CD4-positive, alpha-beta T cell (primary cell): ENCODE results near the gene LRRC57. TPM values are rescaled to one million over a fixed set of nuclear protein-coding genes. Genes with fewer than 3 reads are reported as not detected.

Experiments used
- ATAC-seq: fragments of 200-7000 bp; cut with Tn5 transposase; one replicate; pipeline ENCODE4 v1.10.0; 2022; ENCODE audit warnings: mild to moderate bottlenecking; ENCODE audit not compliant: poor library complexity
- CTCF ChIA-PET: fragments of 350-600 bp; sonication (Branson Sonifier 250); formaldehyde crosslinking; loops from one replicate; lab custom pipeline; 2021; ENCODE audit warnings: antibody characterized with exemption, inconsistent platforms; lab: Charles Lee
- POLR2A ChIA-PET: fragments of 350-600 bp; sonication (Branson Sonifier 250); formaldehyde crosslinking; loops from one replicate; lab custom pipeline; 2021; ENCODE audit warnings: antibody characterized with exemption, inconsistent platforms; lab: Charles Lee
- DNase-seq, 14 experiments: peaks; one replicate each; pipeline ENCODE4 v3.0.0-alpha.2; 2013 to 2020; ENCODE audit warnings: mixed read lengths in 2 of 14
- H3K27ac ChIP-seq, 2 donors: one replicate each; pipeline versions ENCODE4 v1.5.1 to v1.7.0; 2013; ENCODE audit warnings: low read length in 2 of 2, low read depth in 1 of 2, mild to moderate bottlenecking in 1 of 2
- H3K27me3 ChIP-seq, 2 experiments: 1 replicate in 1 of 2; 2 replicates in 1 of 2; pipeline versions ENCODE4 v1.6.1 to v1.7.0; 2013; ENCODE audit warnings: low read length in 2 of 2, control low read depth in 1 of 2, mild to moderate bottlenecking in 1 of 2, moderate library complexity in 1 of 2; ENCODE audit not compliant: insufficient read depth in 2 of 2, control insufficient read depth in 1 of 2
- H3K36me3 ChIP-seq: one replicate; pipeline ENCODE4 v1.6.1; 2013; ENCODE audit warnings: low read length, control low read depth; ENCODE audit not compliant: insufficient read depth
- H3K4me1 ChIP-seq: one replicate; pipeline ENCODE4 v1.6.1; 2013; ENCODE audit warnings: low read length, control low read depth; ENCODE audit not compliant: insufficient read depth
- H3K4me3 ChIP-seq: one replicate; pipeline ENCODE4 v1.5.1; 2013; ENCODE audit warnings: mild to moderate bottlenecking, low read length, moderate library complexity
- H3K9me3 ChIP-seq, 2 experiments: 1 replicate in 1 of 2; 2 replicates in 1 of 2; pipeline versions ENCODE4 v1.6.1 to v1.7.0; 2013; ENCODE audit warnings: low read length in 2 of 2, mild to moderate bottlenecking in 2 of 2, control low read depth in 1 of 2, moderate library complexity in 1 of 2; ENCODE audit not compliant: control insufficient read depth in 1 of 2, insufficient read depth in 1 of 2
- H3K27ac Mint-ChIP-seq: one replicate; pipeline ENCODE4 v1.8.0; 2020; ENCODE audit warnings: mixed read lengths
- H3K27me3 Mint-ChIP-seq: one replicate; pipeline ENCODE4 v1.8.0; 2021; ENCODE audit warnings: mixed read lengths
- H3K36me3 Mint-ChIP-seq: one replicate; pipeline ENCODE4 v1.8.0; 2021; ENCODE audit warnings: low read depth, mixed read lengths
- H3K4me1 Mint-ChIP-seq: one replicate; pipeline ENCODE4 v1.8.0; 2021; ENCODE audit warnings: low read depth, mixed read lengths
- H3K4me3 Mint-ChIP-seq: one replicate; pipeline ENCODE4 v1.8.0; 2020; ENCODE audit warnings: mild to moderate bottlenecking, mixed read lengths
- H3K9me3 Mint-ChIP-seq: one replicate; pipeline ENCODE4 v1.8.0; 2020; ENCODE audit warnings: mixed read lengths
- intact Hi-C, 2 experiments: fragments of 100-400 bp; cut with DNase I in 1 of 2; cut with micrococcal nuclease in 1 of 2; formaldehyde crosslinking; loops; one replicate each; pipeline versions ENCODE4 v1.15.1 to v1.9.0; 2023 to 2025; cut with DNase I, micrococcal nuclease
- total RNA-seq, 174 experiments: library from RNA in 2 of 174; stranded (reverse) in 2 of 174; gene quantifications; one replicate each; pipeline ENCODE4 v1.2.3 and lab custom pipeline; 2021 to 2026
- TF ChIP-seq, protein P1 (sequence below): fragments of 200-600 bp; IDR thresholded peaks from one replicate; pipeline ENCODE4 v1.8.0; 2022; ENCODE audit warnings: antibody characterized with exemption, mild to moderate bottlenecking

LRRC57 gene
- total RNA-seq, 2 experiments from 2014 or later, result 25.8 to 29.6 TPM

DNA sequence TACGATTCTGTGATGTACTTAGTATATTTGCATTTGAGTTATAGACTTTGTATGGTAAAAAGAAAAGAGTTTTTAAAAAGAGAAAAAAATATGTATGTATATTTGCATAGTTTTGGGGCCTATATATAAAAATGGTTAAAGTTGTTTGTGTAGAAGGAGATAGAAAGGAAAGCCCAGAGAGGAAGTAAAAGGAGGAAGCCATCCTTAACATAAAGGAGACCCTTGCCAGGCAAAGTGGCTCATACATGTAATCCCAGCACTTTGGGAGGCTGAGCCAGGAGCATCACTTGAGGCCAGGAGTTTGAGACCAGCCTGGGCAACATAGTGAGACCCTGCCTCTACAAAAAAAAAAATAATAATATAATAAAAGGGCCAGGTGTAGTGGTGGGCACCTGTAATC lies 44.8 kb downstream of the LRRC57 start:
- ChIA-PET POLR2A (interaction anchor here (0.8 to 1.6 kb wide), 2 partner anchors 10 to 13 kb away, joined by 4 read pairs; partner anchors contain the start of gene ZNF106), CTCF (interaction anchor here (1.2 kb wide), 1 partner anchor 23 kb away, joined by 3 read pairs; no protein-coding TSS in a partner anchor)
- DNase-seq (no peak), ATAC-seq (no peak)
- TF ChIP-seq, protein P1, sequence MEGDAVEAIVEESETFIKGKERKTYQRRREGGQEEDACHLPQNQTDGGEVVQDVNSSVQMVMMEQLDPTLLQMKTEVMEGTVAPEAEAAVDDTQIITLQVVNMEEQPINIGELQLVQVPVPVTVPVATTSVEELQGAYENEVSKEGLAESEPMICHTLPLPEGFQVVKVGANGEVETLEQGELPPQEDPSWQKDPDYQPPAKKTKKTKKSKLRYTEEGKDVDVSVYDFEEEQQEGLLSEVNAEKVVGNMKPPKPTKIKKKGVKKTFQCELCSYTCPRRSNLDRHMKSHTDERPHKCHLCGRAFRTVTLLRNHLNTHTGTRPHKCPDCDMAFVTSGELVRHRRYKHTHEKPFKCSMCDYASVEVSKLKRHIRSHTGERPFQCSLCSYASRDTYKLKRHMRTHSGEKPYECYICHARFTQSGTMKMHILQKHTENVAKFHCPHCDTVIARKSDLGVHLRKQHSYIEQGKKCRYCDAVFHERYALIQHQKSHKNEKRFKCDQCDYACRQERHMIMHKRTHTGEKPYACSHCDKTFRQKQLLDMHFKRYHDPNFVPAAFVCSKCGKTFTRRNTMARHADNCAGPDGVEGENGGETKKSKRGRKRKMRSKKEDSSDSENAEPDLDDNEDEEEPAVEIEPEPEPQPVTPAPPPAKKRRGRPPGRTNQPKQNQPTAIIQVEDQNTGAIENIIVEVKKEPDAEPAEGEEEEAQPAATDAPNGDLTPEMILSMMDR, result no peak
- Histone ChIP-seq H3K27me3 (no peaks in the 10 kb centered on the region), H3K9me3 (no peaks in the 10 kb centered on the region), H3K4me3 (no peak overlapping the region), H3K36me3 (peaks cover 2% of the 10 kb centered on the region), H3K4me1 (peaks cover 6% of the 10 kb centered on the region), H3K27ac (no peak overlapping the region)
- H3K36me3 Mint-ChIP-seq, result peaks cover 7% of the 10 kb centered on the region
- H3K4me3 Mint-ChIP-seq, result no peak overlapping the region
- H3K4me1 Mint-ChIP-seq, result peaks cover 20% of the 10 kb centered on the region
- intact Hi-C loops, result loop anchor here in 1 of 2 experiments (5.0 kb wide), 1 partner anchor 1087 kb away; the partner anchor contains the start of gene RTF1
- H3K9me3 Mint-ChIP-seq, result no peaks in the 10 kb centered on the region
- no peak overlapping the region for H3K27ac Mint-ChIP-seq
- no peaks in the 10 kb centered on the region for H3K27me3 Mint-ChIP-seq

DNA sequence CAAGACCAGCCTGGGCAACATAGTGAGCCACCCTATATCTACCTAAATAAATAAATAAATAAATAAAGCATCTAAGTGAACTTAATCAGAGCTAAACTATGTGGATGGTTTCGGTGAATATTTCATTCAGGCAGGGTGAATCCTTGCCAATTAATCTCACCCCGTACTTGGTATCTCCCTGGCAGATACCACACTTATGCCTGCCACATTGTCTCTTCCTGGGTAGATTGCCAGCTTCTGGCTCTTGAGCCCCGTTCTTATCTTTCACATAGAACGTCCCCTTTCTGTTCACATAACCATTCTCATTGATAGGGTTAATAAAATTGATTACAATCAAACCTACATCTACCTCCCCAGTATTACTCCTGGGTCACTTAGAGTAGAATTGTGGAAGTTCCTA lies 46.1 kb downstream of the LRRC57 start:
- Histone ChIP-seq H3K36me3 (peaks cover 2% of the 10 kb centered on the region), H3K4me3 (no peak overlapping the region), H3K4me1 (peaks cover 12% of the 10 kb centered on the region), H3K27me3 (no peaks in the 10 kb centered on the region), H3K9me3 (no peaks in the 10 kb centered on the region), H3K27ac (no peak overlapping the region)
- DNase-seq (no peak), ATAC-seq (no peak)
- Mint-ChIP-seq H3K27ac (no peak overlapping the region), H3K36me3 (no peaks in the 10 kb centered on the region), H3K4me1 (peaks cover 33% of the 10 kb centered on the region), H3K4me3 (no peak overlapping the region), H3K9me3 (no peaks in the 10 kb centered on the region), H3K27me3 (no peaks in the 10 kb centered on the region)
- intact Hi-C loops, result loop anchor here in 1 of 2 experiments (5.0 kb wide), 1 partner anchor 1085 kb away; the partner anchor contains the start of gene RTF1
- POLR2A ChIA-PET, result no interaction called here
- TF ChIP-seq, protein P1, result no peak
- CTCF ChIA-PET, result no interaction called here

DNA sequence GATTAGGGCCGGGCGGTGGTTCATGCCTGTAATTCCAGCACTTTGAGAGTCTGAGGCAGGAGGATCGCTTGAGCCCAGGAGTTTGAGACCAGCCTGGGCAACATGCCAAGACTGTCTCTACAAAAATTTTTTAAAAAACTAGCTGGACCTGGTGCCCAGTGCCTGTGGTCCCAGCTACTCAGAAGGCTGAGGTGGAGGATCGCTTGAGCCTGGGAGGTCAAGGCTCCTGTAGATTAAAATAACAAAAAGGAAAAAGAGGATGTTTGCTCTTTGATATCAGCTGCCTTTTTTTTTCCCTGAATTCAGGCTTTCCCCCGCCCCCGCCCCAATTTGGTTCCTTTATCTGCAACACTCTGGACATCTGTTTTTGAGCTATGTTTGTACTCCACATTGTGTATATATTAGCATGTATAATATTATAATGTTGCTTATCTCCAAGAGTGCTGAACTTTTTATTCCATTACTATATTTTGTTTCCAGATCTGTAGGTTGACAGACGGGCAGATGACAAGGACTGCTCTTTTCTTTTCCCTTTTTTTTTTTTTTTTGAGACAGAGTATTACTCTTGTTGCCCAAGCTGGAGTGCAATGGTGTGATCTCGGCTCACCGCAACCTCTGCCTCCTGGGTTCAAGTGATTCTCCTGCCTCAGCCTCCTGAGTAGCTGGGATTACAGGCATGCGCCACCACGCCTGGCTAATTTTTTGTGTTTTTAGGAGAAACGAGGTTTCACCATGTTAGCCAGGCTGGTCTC lies 48.6 kb downstream of the LRRC57 start:
- peaks cover 53% of the 10 kb centered on the region for H3K4me1 Mint-ChIP-seq
- TF ChIP-seq, protein P1, result no peak
- H3K4me3 ChIP-seq, result no peak overlapping the region
- no peaks in the 10 kb centered on the region for H3K27me3 Mint-ChIP-seq
- CTCF ChIA-PET, result interaction anchor here (1.0 kb wide), 1 partner anchor 78 kb away, joined by 3 read pairs; no protein-coding TSS in a partner anchor
- no peak overlapping the region for H3K4me3 Mint-ChIP-seq
- ATAC-seq (no peak), DNase-seq (no peak)
- POLR2A ChIA-PET, result interaction anchor here (1.4 to 1.7 kb wide), 2 partner anchors 9 to 49 kb away, joined by 4 to 8 read pairs; partner anchors contain the start of genes HAUS2, LRRC57 and ZNF106
- peaks cover 8% of the 10 kb centered on the region for H3K36me3 Mint-ChIP-seq
- H3K27ac Mint-ChIP-seq, result no peak overlapping the region
- no peaks in the 10 kb centered on the region for H3K9me3 Mint-ChIP-seq
- H3K27ac ChIP-seq, result no peak overlapping the region
- peaks cover 2% of the 10 kb centered on the region for H3K36me3 ChIP-seq
- intact Hi-C loops, result loop anchor here (2.0 to 10.0 kb wide), 8 partner anchors 43 to 1083 kb away; partner anchors contain the start of genes CDAN1 (in 1 of the 2), RTF1 (in 1 of the 2) and VPS39 (in 1 of the 2)
- H3K4me1 ChIP-seq, result peaks cover 26% of the 10 kb centered on the region
- no peaks in the 10 kb centered on the region for H3K27me3 ChIP-seq
- H3K9me3 ChIP-seq, result no peaks in the 10 kb centered on the region
